GM19397 (cell line): ENCODE results near the gene MAGOH.
"Not testable (repeated sequence)": the region's sequence is repeated elsewhere in the genome, so short reads cannot be mapped to it uniquely, and the experiment has no call there.

Experiments used
- ATAC-seq: cut with Tn5 transposase; IDR thresholded peaks from one replicate; pipeline ENCODE4 v1.9.1; 2021; ENCODE audit warnings: mild to moderate bottlenecking, moderate library complexity; ENCODE audit not compliant: unreplicated experiment

MAGOH gene

GRCh38 chr1:53190210-53190611, 48.1 kb downstream of the MAGOH start:
- no peak for ATAC-seq

DNA sequence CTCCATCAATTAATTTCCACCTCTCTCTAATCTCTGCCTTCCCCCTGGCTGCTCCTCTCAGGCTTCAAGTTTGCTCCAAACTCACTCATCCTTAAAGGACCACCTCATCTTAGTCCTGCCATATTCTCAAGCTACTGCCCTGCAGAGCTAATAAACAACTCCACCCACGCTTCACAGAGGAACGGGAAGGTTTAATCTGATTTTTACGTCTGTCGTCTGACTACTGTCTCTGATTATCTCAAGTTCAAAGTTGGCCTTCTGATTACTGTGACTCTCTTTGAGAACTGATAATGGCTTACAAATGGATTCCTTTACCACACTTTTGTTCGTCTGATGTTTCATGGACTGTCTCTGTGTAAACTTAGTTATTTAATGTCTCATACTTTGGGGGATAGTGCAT, 49.3 kb downstream of the MAGOH start:
- ATAC-seq: no peak

DNA sequence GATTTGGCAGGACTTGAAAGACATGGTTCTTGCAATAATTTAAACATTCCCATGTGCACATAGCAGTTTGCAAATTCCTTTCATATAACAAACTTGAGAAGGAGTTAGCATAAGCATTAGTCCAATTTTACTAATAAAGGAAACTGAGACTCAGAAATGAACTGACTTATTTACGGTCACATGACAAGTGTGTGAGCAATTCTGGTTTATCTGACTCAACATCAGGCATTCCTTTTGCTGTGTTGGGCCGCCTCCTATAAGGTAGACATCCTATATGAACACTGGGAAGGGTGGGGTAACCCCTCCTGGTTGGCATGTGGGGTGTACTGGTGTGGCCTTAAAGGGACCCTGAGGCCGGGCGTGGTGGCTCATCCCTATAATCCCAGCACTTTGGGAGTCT, 50.2 kb downstream of the MAGOH start:
- ATAC-seq: no peak

DNA sequence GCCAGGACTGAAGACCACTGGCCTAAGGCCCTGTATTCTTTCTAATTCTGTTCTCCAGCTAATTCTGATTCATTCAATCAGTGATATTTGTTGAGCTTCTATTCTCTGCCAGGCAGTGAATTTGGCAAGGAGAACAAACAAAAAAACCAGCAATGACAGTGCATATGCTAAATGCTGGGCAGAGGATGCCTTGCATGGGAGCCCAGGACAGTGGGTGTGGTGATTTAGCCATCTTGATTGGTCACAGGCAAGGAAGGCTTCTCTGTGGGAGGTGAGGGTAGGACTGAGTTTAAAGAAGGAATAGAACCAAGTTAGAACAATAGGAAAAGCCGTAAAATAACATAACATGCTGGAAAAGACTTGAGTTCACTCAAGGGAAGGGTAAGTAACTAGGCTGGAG, 50.9 kb downstream of the MAGOH start:
- ATAC-seq: no peak

GRCh38 chr1:53186533-53186932, 51.8 kb downstream of the MAGOH start:
- ATAC-seq: no peak

DNA sequence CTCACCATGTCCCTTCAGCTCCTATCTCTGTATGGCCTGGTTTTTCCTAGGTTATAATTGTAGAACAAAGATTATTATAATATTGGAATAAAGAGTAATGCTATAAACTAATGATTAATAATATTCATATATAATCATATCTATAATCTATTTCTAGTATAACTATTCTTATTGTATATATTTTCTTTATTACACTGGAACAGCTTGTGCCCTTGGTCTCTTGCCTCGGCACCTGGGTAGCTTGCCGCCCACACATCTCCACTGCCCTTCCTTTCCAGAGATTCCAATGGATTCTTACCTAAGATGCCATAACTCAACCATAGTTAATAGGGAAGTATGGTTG, 52.4 kb downstream of the MAGOH start:
- not testable (repeated sequence) for ATAC-seq

DNA sequence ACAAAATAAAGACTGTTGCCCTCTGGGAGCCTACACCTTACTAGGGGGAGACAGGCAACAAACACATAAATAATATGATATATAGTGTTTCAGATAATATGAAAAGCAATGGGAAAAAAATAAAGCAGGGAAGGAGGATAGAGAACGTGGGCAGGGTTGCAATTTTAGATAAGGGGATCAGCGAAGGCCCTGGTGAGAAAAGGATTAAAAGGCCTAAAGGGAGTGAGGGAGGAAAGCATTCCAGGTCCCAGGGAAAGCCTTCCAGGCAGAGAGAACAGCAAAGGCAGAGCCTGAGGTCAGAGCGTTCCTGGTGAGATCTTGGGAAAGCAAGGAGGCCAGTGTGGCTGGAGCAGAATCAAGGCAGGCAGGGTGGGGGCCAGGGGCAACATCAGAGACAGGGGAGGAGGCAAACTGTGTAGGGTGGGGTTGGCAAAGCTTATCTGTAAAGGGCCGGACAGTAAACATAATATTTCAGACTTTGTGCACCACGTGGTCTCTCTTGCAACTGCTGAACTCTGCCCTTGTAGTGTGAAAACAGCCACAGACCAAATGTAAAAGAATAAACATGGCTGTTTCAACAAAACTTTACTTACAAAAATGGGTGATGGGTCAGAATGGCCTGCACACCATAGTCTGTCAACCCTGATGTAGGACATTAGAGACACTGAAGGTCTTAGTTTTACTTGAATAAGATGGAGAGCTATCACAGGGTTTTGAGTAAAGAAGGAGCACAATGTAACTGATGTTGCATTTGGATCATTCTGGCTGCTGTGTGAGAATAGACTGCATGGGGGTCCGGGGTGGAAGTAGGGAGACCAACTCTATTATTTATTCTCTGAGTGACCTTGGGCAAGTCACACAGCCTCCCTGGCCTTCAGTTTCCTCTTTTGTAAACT, 55.0 kb downstream of the MAGOH start:
- ATAC-seq: no peak

DNA sequence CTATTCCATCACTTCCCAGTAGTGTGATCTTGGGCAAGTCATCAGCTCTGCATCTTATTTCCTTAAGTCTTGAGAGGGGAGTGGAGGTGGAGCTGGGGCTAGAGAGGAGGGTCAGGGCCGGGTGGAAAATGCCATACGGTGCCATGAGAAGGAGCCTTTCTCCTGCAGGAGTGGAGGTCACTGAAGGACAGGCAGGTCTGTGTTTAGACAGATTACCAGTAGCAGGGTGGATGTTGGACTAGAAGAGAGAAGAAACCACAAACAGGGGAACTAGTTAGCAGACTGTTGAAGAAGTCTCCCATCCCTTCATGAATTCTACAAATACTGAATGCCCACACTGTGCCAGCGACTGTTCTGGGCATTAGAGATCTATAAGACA, 55.6 kb downstream of the MAGOH start:
- ATAC-seq: no peak

- ATAC-seq: no peak
Observed at GRCh38 chr1:53182111-53182593, 56.2 kb downstream of the MAGOH start.

GRCh38 chr1:53180951-53181350, 57.4 kb downstream of the MAGOH start:
- no peak for ATAC-seq

DNA sequence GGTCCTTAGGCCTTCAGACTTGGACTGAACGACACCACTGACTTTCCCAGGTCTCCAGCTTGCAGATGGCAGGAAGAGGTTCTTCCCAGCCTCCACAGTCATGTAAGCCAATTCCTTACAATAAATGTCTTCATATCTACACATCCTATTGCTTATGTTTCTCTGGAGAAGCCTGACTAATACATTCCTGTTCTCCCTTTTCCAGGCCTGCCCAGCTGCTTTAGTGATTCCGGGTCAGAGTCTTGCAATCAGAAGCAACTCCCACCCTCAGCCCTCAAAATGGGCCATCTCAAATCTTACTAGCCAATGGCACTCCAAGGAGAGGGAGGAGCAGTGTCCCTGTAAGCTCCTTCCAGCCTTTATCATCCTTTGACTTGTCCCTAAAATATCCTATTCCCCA, 58.1 kb downstream of the MAGOH start:
- no peak for ATAC-seq
